DMS53 (cell line): ENCODE results near the gene CD74.

Experiments used
- DNase-seq: peaks from one replicate; lab custom pipeline; 2025; lab: John Stamatoyannopoulos, UW

Gene CD74

GRCh38 chr5:150361301-150361700, 51.4 kb downstream of the CD74 start:
- no peak for DNase-seq

GRCh38 chr5:150358261-150359095, 54.2 kb downstream of the CD74 start:
- DNase-seq: peak; percentile 63

DNA sequence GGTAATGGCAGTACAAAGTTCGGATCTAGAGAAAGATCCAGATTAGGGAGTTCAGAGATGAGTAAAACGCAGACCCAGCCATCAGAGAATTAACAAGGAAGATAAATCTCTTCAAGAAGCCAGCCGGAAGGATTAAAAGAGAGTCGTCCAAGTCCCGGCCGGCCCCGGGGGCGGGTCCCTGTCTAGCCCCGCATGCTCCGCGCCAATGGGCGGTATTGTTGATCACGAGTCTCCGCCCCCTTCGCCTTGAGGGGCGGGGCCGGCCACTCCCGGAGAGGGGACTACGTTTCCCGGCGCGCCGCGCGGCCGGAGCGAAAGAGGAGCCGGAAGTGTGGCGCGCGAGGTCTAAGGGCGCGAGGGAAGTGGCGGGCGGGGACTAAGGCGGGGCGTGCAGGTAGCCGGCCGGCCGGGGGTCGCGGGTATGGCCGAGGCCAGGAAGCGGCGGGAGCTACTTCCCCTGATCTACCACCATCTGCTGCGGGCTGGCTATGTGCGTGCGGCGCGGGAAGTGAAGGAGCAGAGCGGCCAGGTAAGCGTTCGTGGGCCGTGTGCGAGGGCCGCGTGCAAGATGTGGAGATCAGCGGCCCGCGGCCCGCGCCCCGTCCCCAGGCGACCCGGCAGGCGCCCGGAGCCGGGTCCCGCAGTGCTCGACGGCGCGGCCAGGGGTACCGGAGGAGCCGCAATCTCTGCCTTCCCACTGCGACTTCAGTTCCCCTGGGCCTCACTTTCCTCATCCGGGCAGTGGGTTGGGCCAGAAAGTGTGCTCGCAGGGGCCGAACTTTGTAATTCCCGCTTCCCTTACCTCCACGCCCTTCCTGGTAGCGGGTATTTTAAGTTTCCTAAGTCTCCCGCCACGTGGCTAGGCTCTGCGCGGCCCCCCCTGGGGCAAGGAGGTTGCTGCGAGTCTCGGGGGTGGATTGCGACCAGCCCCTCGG, 55.1 kb downstream of the CD74 start, which contains the start of gene TCOF1:
Gene TCOF1 (plus strand): TSS at position 372 of the 935 bp plus-strand sequence. CDS start 50 bp downstream, at position 422.
- DNase-seq: peak; percentile 99

DNA sequence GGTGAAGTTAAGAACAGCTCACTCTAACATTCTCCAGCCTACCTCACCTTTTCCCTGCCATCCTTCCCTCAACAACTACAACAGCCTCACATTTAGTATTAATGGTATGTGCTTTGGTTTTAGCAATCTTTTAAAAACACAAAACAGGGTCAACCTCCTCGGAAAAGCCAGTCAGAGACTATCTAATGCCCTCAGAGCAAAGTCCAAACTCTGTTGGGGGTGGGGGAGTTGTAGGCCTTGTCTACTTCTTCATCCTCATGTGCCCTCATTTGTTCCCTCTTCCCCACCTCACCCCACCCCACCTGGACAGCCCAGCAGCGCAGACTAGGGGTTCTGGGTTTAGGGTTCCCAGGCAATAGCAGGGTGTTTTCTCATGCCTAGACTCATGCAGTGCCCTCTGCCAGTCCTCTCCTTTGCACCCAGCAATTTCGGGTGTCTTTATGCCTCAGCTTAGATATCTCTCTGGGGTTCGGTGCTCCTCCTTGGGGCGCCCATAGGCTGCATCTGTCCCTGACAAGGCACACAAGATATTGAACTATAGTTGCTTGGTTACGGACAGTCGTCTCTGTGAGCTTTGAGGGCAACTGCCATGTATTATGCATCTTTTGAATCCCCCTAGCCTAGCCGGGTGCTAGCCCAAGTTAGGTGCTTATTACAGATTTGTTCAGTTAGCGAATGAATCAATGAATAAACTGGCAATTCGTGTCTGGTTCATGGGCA, 56.0 kb downstream of the CD74 start:
- DNase-seq: no peak

GRCh38 chr5:150355791-150356190, 56.9 kb downstream of the CD74 start:
- DNase-seq: no peak

- no peak for DNase-seq
These were observed 59.6 kb downstream of the CD74 start for GRCh38 chr5:150353032-150353675.

DNA sequence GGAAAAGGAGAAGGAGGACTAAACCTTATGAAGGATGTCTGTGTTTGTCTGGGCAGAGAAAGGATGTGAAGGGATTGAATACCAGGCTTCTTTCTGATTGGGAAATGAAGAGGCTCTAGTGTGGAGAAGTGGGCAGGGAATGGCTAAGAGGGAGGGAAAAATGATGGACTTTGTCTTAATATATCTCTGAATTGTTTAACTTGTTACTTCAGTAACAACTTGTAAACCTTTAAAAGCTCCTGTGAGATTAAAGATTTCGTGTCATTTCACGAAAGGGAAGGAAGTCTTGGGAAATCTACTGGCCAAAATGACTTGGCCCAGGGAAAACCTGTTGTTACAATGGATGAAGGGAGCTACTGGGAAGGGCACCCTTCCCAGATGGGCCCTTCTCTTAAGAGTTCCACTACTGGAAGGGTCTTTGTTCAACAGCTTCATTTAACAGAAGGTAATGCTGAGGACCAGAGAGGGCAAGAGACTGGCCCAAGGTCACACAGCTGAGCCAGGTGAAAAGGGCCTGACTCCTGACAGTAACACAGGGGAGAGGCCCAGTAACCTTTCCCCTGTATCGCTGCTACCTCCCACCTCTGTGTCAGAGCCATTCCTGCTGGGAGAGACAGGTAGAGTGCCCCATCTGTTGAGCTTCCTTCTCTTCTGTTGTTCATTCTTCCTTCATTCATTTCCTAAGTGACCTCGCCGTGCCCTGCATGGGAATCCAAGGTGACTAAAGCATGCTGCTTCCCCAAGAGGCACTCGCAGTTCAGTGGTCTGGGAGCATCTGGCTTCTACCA, 60.3 kb downstream of the CD74 start:
- DNase-seq: no peak
